ENCODE measurements around the gene DCAF16. TPM values are rescaled to one million over a fixed set of nuclear protein-coding genes. Genes with fewer than 3 reads are reported as not detected.

Gene DCAF16
- 21.9 and 29.2 TPM in 2 replicates for total RNA-seq

DNA sequence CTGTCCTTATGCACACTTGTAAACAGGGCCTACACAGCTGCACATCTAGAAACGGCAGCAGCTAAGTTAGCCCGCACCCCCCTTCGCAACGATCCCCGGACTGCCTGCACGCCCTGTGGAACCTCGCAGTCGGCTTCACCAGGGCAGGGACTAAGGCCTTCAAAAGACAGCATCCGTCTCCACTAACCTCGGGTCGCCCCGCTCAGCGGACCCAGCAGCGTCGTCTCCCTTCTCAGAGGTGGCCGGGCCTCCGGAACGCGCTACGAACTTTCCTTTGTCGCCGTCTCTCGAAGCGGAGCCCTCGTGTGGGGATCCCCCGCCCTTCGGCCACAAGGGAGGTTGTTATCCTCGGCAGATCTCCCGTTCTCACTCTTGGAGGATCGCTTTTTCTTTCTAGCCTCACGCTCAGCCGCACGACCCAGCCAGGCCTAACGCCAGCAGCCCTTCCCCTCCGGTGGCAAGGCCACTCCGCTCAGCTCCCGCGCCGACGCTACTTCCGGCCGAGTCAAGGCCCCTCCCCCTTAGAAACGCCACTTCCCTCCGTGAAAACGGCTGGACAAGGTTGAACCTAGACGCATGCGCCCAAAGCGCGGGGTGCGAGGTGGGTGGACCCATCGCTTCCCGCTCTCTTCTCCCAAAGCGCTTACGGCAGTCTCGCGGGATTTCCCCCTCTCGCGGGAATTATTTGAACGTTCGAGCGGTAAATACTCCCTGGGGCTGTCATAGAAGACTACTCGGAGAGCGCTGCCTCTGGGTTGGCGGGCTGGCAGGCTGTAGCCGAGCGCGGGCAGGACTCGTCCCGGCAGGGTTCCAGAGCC, at the start of gene DCAF16, which contains the start of gene NCAPG:
DCAF16 (minus strand) TSS at position 498 of the 818 bp plus-strand sequence. CDS start 6,616 bp downstream, outside the sequence.
NCAPG (plus strand) TSS at position 720 of the 818 bp plus-strand sequence. CDS start 99 bp downstream, outside the sequence.

DNA sequence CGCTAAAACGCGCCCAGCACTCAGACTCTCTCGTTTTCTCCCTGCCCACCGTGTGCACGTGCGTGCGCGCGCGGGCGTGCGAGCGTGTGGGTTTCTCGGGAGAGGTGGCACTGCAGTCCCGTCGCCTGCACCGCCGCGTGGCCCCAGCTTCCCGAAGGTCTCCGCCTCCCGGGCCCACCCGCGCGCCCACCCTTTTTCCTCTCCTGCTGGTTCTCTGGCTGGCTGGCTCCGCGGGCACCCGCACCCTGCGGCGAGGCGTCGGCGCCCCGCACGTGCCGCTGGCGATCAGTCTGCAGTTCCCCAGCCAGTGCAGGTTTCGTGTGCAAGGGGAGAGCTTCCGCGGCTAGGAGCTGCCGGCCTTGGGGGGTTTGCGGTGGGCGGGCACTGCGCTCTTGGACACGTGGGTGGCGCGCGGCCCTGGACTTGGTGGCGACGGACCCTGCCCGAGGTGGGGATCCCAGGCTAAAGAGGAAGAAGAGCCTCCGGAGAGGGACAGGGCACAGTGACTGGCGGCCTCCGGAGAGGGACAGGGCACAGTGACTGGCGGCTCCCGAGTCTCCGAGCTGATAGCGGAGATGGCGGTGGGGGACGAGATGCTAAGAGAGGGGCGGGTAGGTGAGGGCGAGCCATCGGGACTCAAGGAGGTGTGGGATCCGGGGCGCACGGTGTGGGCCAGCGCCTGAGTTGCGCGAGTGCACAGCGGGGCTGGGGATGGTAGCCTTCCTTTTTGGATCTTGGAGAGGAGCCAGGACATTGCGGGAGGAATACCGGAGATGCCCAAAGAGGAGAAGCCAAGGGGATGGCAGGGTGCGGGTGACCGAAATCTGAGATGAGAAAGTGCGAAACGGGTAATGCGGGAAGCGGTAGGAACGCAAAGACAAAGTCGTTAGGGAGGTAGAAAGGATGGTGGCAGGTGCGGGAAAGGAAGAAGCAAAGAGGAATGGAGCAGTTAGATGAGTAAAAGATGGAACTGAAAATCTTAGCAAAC, 29.0 kb downstream of the DCAF16 start, which contains the start of gene FAM184B:
FAM184B (minus strand) TSS at position 322 of the 988 bp plus-strand sequence. CDS start 322 bp downstream, outside the sequence.

Other genes with a start within 250 kb of the DCAF16 start
- gene LAP3, start 233.6 kb downstream of the DCAF16 start, total RNA-seq = 96.2 and 119 TPM in 2 replicates
- gene MED28, start 196.1 kb downstream of the DCAF16 start, total RNA-seq = 8.4 and 10.7 TPM in 2 replicates
- gene FAM184B, start 29.1 kb downstream of the DCAF16 start, total RNA-seq = under 0.01 TPM in 1 of 2 replicates, not detected in the other
- gene NCAPG, start 222 bp upstream of the DCAF16 start, total RNA-seq = 2.2 and 62.7 TPM in 2 replicates
- gene LCORL, start 211.0 kb upstream of the DCAF16 start, total RNA-seq = 14.2 and 18.2 TPM in 2 replicates

All from placental pericyte (primary cell).